SK-N-SH (cell line): ENCODE measurements around the gene GPR61. TPM values are rescaled to one million over a fixed set of nuclear protein-coding genes. Genes with fewer than 3 reads are reported as not detected.

Experiments
- CTCF ChIA-PET: fragments of 300-600, 350-600 bp; formaldehyde crosslinking; extraction: SDS; loops from one replicate; lab custom pipeline; 2021; lab: Yijun Ruan, JAX
- POLR2A ChIA-PET: fragments of 350-600 bp; sonication (Branson Sonifier 250); formaldehyde crosslinking; extraction: SDS; loops from one replicate; lab custom pipeline; 2020; ENCODE audit warnings: antibody characterized with exemption, inconsistent platforms; lab: Yijun Ruan, JAX
- DNase-seq: peaks from one replicate; pipeline ENCODE4 v3.0.0; 2012
- H2AFZ ChIP-seq: fragments of 200-600 bp; sonication (generic); 2 replicates; pipeline ENCODE4 v1.8.1; 2016; ENCODE audit warnings: antibody characterized with exemption, mild to moderate bottlenecking, low read depth
- H3F3A ChIP-seq: fragments of 200-600 bp; sonication (generic); replicated peaks from 2 replicates; pipeline ENCODE3; 2016; ENCODE audit warnings: antibody characterized with exemption, mild to moderate bottlenecking; ENCODE audit not compliant: insufficient read depth
- H3K27ac ChIP-seq, 2 experiments: fragments of 200-500 bp in 1 of 2; fragments of 200-600 bp in 1 of 2; sonication (Bioruptor generic) in 1 of 2; sonication (generic), shearing (Covaris generic) in 1 of 2; 2 replicates each; pipeline versions ENCODE4 v1.5.1 to v1.6.1; 2014 to 2016; ENCODE audit warnings: low read depth in 2 of 2, inconsistent platforms in 1 of 2, low read length in 1 of 2, mild to moderate bottlenecking in 1 of 2, mixed read lengths in 1 of 2
- H3K27me3 ChIP-seq: fragments of 200-600 bp; sonication (generic), shearing (Covaris generic); 2 replicates; pipeline ENCODE4 v1.6.1; 2016; ENCODE audit warnings: mixed run types; ENCODE audit not compliant: insufficient read depth
- H3K36me3 ChIP-seq, 2 experiments: fragments of 200-500 bp in 1 of 2; fragments of 200-600 bp in 1 of 2; sonication (Bioruptor generic) in 1 of 2; sonication (generic) in 1 of 2; replicated peaks in 1 of 2; 2 replicates each; pipeline versions ENCODE3 to v1.5.1; 2014 to 2016; ENCODE audit warnings: low read length in 1 of 2, mild to moderate bottlenecking in 1 of 2; ENCODE audit not compliant: insufficient read depth in 2 of 2, control insufficient read depth in 1 of 2
- H3K4me1 ChIP-seq, 2 experiments: fragments of 200-500 bp in 1 of 2; fragments of 200-600 bp in 1 of 2; sonication (Bioruptor generic) in 1 of 2; sonication (generic), shearing (Covaris generic) in 1 of 2; 2 replicates each; pipeline versions ENCODE4 v1.5.1 to v1.6.1; 2014 to 2016; ENCODE audit warnings: low read depth in 1 of 2, low read length in 1 of 2, mixed run types in 1 of 2; ENCODE audit not compliant: insufficient read depth in 2 of 2, control insufficient read depth in 1 of 2
- H3K4me2 ChIP-seq: fragments of 200-600 bp; sonication (generic), shearing (Covaris generic); 2 replicates; pipeline ENCODE4 v1.6.1; 2017; ENCODE audit warnings: mixed run types
- H3K4me3 ChIP-seq, 2 experiments: fragments of 200-500 bp in 1 of 2; fragments of 200-600 bp in 1 of 2; sonication (Bioruptor generic) in 1 of 2; sonication (generic), shearing (Covaris generic) in 1 of 2; 2 replicates each; pipeline versions ENCODE4 v1.5.1 to v1.8.1; 2014 to 2016; ENCODE audit warnings: low read depth in 2 of 2, inconsistent platforms in 1 of 2, low read length in 1 of 2, mild to moderate bottlenecking in 1 of 2, mixed read lengths in 1 of 2, moderate library complexity in 1 of 2
- H3K79me2 ChIP-seq: fragments of 200-600 bp; sonication (generic); 2 replicates; pipeline ENCODE4 v1.8.1; 2017; ENCODE audit warnings: mild to moderate bottlenecking; ENCODE audit not compliant: insufficient read depth
- H3K9ac ChIP-seq: fragments of 200-600 bp; sonication (generic); 2 replicates; pipeline ENCODE4 v1.6.1; 2017; ENCODE audit warnings: mixed run types
- H3K9me2 ChIP-seq: fragments of 200-600 bp; sonication (generic); 2 replicates; pipeline ENCODE4 v1.6.1; 2017; ENCODE audit warnings: mixed run types
- H3K9me3 ChIP-seq: fragments of 200-600 bp; sonication (generic); 2 replicates; pipeline ENCODE4 v1.6.1; 2017; ENCODE audit warnings: mixed run types, mild to moderate bottlenecking, moderate library complexity
- H4K20me1 ChIP-seq: fragments of 200-600 bp; sonication (generic); 2 replicates; pipeline ENCODE4 v1.6.1; 2017; ENCODE audit warnings: mild to moderate bottlenecking, mixed run types; ENCODE audit not compliant: insufficient read depth
- CHD2 ChIP-seq: fragments of 150-350 bp; IDR thresholded peaks from 2 replicates; pipeline ENCODE4 v1.6.1; 2018; ENCODE audit warnings: low read length; ENCODE audit not compliant: partially characterized antibody
- EZH2phosphoT487 ChIP-seq: fragments of 200-600 bp; sonication (generic); IDR thresholded peaks from 2 replicates; pipeline ENCODE4 v1.6.1; 2017; ENCODE audit warnings: low read depth, mixed run types, mild to moderate bottlenecking, antibody characterized with exemption, moderate library complexity, borderline replicate concordance
- FOXJ3 ChIP-seq: sonication (generic); formaldehyde crosslinking; IDR thresholded peaks from 2 replicates; pipeline ENCODE4 v1.5.1; 2020; ENCODE audit warnings: mild to moderate bottlenecking, missing genetic modification reagents
- FOXM1 ChIP-seq: IDR thresholded peaks from 2 replicates; pipeline ENCODE4 v1.4.0; 2012; ENCODE audit warnings: low read depth, mild to moderate bottlenecking
- GABPA ChIP-seq: IDR thresholded peaks from 2 replicates; pipeline ENCODE4 v1.4.0; 2012; ENCODE audit warnings: low read depth, mild to moderate bottlenecking
- JUND ChIP-seq: IDR thresholded peaks from 2 replicates; pipeline ENCODE4 v1.4.0; 2012
- MEF2A ChIP-seq: IDR thresholded peaks from 2 replicates; pipeline ENCODE4 v1.4.0; 2012; ENCODE audit warnings: low read depth, borderline replicate concordance
- MXI1 ChIP-seq: IDR thresholded peaks from 2 replicates; pipeline ENCODE4 v1.6.1; 2012; ENCODE audit warnings: mild to moderate bottlenecking, low read depth, low read length, improper control_type of control experiment
- NFIC ChIP-seq: IDR thresholded peaks from 2 replicates; pipeline ENCODE4 v1.4.0; 2012; ENCODE audit warnings: borderline replicate concordance
- NRF1 ChIP-seq: IDR thresholded peaks from 2 replicates; pipeline ENCODE4 v1.6.1; 2012; ENCODE audit warnings: low read depth, mild to moderate bottlenecking, low read length
- POLR2AphosphoS5 ChIP-seq: IDR thresholded peaks from 2 replicates; pipeline ENCODE4 v1.6.1; 2012; ENCODE audit warnings: low read depth, low read length
- RAD21 ChIP-seq: IDR thresholded peaks from 2 replicates; pipeline ENCODE4 v1.6.1; 2012; ENCODE audit warnings: mild to moderate bottlenecking, low read length
- RFX5 ChIP-seq: IDR thresholded peaks from 2 replicates; pipeline ENCODE4 v1.6.1; 2012; ENCODE audit warnings: mild to moderate bottlenecking, improper control_type of control experiment, low read length
- SMC3 ChIP-seq: IDR thresholded peaks from 2 replicates; pipeline ENCODE4 v1.6.1; 2012; ENCODE audit warnings: low read depth, low read length, improper control_type of control experiment
- WGBS: methylation state at CpG from one replicate; pipeline ENCODE4 v1.1.6; 2017; ENCODE audit warnings: low lambda C conversion rate; 5-methylcytosine and 5-hydroxymethylcytosine counted together
- polyA plus RNA-seq, 3 experiments: library from polyadenylated mRNA; depleted of rRNA; stranded (reverse); fragments of >200 nt; gene quantifications; 2 replicates each; pipeline ENCODE4 v1.2.3, GENCODE V29; 2012
- TF ChIP-seq, protein P1 (sequence below): IDR thresholded peaks from 2 replicates; pipeline ENCODE4; 2012
- TF ChIP-seq, protein P2 (sequence below): IDR thresholded peaks from 2 replicates; pipeline ENCODE4 v1.4.0; 2012; ENCODE audit warnings: low read depth, borderline replicate concordance
- TF ChIP-seq, protein P3 (sequence below): fragments of 200-600 bp; sonication (generic); IDR thresholded peaks from 2 replicates; pipeline ENCODE4 v1.6.1; 2017; ENCODE audit warnings: antibody characterized with exemption, mild to moderate bottlenecking, moderate library complexity
- TF ChIP-seq, protein P4 (sequence below): fragments of 150-350 bp; IDR thresholded peaks from 2 replicates; pipeline ENCODE4 v1.6.1; 2016; ENCODE audit warnings: mild to moderate bottlenecking, low read depth, low read length
- TF ChIP-seq, protein P5 (sequence below): IDR thresholded peaks from 2 replicates; pipeline ENCODE4 v1.6.1; 2012; ENCODE audit warnings: mild to moderate bottlenecking, low read depth, low read length, moderate library complexity

GPR61 gene
- polyA plus RNA-seq, 1 of the 3 experiments (the other 2 are of a cell fraction) = not detected

- H3K4me2 ChIP-seq = no peak overlapping the region
- H4K20me1 ChIP-seq = no peaks in the 10 kb centered on the region
- H2AFZ ChIP-seq = no peak overlapping the region
- H3K36me3 ChIP-seq = peaks cover 71 to 88% of the 10 kb centered on the region in 2 experiments
- TF ChIP-seq, protein P1, sequence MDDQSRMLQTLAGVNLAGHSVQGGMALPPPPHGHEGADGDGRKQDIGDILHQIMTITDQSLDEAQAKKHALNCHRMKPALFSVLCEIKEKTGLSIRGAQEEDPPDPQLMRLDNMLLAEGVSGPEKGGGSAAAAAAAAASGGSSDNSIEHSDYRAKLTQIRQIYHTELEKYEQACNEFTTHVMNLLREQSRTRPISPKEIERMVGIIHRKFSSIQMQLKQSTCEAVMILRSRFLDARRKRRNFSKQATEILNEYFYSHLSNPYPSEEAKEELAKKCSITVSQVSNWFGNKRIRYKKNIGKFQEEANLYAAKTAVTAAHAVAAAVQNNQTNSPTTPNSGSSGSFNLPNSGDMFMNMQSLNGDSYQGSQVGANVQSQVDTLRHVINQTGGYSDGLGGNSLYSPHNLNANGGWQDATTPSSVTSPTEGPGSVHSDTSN = no peak
- TF ChIP-seq SMC3 (no peak), NRF1 (no peak), GABPA (no peak), RFX5 (no peak), NFIC (no peak), CHD2 (no peak), JUND (no peak), EZH2phosphoT487 (no peak)
- TF ChIP-seq, protein P2, sequence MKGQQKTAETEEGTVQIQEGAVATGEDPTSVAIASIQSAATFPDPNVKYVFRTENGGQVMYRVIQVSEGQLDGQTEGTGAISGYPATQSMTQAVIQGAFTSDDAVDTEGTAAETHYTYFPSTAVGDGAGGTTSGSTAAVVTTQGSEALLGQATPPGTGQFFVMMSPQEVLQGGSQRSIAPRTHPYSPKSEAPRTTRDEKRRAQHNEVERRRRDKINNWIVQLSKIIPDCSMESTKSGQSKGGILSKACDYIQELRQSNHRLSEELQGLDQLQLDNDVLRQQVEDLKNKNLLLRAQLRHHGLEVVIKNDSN = no peak
- TF ChIP-seq, protein P3, sequence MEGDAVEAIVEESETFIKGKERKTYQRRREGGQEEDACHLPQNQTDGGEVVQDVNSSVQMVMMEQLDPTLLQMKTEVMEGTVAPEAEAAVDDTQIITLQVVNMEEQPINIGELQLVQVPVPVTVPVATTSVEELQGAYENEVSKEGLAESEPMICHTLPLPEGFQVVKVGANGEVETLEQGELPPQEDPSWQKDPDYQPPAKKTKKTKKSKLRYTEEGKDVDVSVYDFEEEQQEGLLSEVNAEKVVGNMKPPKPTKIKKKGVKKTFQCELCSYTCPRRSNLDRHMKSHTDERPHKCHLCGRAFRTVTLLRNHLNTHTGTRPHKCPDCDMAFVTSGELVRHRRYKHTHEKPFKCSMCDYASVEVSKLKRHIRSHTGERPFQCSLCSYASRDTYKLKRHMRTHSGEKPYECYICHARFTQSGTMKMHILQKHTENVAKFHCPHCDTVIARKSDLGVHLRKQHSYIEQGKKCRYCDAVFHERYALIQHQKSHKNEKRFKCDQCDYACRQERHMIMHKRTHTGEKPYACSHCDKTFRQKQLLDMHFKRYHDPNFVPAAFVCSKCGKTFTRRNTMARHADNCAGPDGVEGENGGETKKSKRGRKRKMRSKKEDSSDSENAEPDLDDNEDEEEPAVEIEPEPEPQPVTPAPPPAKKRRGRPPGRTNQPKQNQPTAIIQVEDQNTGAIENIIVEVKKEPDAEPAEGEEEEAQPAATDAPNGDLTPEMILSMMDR = no peak
- TF ChIP-seq, all 33 proteins: peak for 0
- Histone ChIP-seq H3K9me2 (no peaks in the 10 kb centered on the region), H3K4me1 (no peaks in the 10 kb centered on the region), H3K79me2 (peaks cover 61% of the 10 kb centered on the region), H3F3A (peaks cover 13% of the 10 kb centered on the region), H3K9me3 (no peaks in the 10 kb centered on the region), H3K27me3 (no peaks in the 10 kb centered on the region), H3K27ac (no peak overlapping the region), H3K9ac (no peak overlapping the region), H3K4me3 (no peak overlapping the region)
- DNase-seq = no peak
- ChIA-PET POLR2A (no interaction called here), CTCF (no interaction called here)
- WGBS = 76% methylated on average over 1 of the region's 1 CpG
Measured at GRCh38 chr1:109584766-109585165, 45.1 kb downstream of the GPR61 start.

DNA sequence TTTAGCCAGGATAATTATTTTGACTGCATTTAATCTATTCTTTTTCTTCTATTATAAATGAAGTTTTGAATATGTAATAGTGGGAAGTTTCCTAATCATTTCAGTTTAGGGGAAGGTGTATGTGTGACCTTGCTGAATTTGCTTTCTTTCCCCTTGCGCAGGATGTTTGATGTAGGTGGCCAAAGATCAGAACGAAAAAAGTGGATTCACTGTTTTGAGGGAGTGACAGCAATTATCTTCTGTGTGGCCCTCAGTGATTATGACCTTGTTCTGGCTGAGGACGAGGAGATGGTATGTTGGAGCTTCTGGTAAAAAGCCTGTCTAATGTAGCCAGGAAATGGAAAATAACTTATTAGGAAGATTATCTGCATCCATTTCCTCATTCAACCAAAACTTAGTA, 46.4 kb downstream of the GPR61 start:
- Histone ChIP-seq H3K9me2 (no peaks in the 10 kb centered on the region), H2AFZ (no peak overlapping the region), H4K20me1 (no peaks in the 10 kb centered on the region), H3K4me1 (no peaks in the 10 kb centered on the region), H3K4me2 (no peak overlapping the region), H3K9ac (no peak overlapping the region), H3K36me3 (peaks cover 69 to 90% of the 10 kb centered on the region in 2 experiments), H3K27me3 (no peaks in the 10 kb centered on the region), H3K27ac (no peak overlapping the region), H3F3A (peaks cover 13% of the 10 kb centered on the region), H3K4me3 (no peak overlapping the region), H3K9me3 (no peaks in the 10 kb centered on the region), H3K79me2 (peaks cover 48% of the 10 kb centered on the region)
- CTCF ChIA-PET = interaction anchor here (1.3 kb wide), 1 partner anchor 54 kb away, joined by 3 read pairs; no protein-coding TSS in a partner anchor
- DNase-seq = no peak
- POLR2A ChIA-PET = no interaction called here
- 94% methylated on average over 3 of the region's 3 CpGs for WGBS
- TF ChIP-seq FOXJ3 (CRISPR knock-in tag) (no peak), RAD21 (no peak), GABPA (no peak), MEF2A (no peak), SMC3 (no peak), FOXM1 (no peak), POLR2AphosphoS5 (no peak), MXI1 (no peak), EZH2phosphoT487 (no peak), JUND (no peak)
- TF ChIP-seq, protein P4, sequence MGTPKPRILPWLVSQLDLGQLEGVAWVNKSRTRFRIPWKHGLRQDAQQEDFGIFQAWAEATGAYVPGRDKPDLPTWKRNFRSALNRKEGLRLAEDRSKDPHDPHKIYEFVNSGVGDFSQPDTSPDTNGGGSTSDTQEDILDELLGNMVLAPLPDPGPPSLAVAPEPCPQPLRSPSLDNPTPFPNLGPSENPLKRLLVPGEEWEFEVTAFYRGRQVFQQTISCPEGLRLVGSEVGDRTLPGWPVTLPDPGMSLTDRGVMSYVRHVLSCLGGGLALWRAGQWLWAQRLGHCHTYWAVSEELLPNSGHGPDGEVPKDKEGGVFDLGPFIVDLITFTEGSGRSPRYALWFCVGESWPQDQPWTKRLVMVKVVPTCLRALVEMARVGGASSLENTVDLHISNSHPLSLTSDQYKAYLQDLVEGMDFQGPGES = no peak
- TF ChIP-seq, protein P5, sequence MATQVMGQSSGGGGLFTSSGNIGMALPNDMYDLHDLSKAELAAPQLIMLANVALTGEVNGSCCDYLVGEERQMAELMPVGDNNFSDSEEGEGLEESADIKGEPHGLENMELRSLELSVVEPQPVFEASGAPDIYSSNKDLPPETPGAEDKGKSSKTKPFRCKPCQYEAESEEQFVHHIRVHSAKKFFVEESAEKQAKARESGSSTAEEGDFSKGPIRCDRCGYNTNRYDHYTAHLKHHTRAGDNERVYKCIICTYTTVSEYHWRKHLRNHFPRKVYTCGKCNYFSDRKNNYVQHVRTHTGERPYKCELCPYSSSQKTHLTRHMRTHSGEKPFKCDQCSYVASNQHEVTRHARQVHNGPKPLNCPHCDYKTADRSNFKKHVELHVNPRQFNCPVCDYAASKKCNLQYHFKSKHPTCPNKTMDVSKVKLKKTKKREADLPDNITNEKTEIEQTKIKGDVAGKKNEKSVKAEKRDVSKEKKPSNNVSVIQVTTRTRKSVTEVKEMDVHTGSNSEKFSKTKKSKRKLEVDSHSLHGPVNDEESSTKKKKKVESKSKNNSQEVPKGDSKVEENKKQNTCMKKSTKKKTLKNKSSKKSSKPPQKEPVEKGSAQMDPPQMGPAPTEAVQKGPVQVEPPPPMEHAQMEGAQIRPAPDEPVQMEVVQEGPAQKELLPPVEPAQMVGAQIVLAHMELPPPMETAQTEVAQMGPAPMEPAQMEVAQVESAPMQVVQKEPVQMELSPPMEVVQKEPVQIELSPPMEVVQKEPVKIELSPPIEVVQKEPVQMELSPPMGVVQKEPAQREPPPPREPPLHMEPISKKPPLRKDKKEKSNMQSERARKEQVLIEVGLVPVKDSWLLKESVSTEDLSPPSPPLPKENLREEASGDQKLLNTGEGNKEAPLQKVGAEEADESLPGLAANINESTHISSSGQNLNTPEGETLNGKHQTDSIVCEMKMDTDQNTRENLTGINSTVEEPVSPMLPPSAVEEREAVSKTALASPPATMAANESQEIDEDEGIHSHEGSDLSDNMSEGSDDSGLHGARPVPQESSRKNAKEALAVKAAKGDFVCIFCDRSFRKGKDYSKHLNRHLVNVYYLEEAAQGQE = no peak
- TF ChIP-seq, protein P1 = no peak
